K562 treated with DMSO at 1 percent for 4 hours (cell line): ENCODE data around the gene HIVEP3. TPM values are rescaled to one million over a fixed set of nuclear protein-coding genes. Genes with fewer than 3 reads are reported as not detected.

Experiments
- total RNA-seq: library from RNA; unstranded; fragments of 300-600 nt; gene quantifications from 2 replicates; pipeline ENCODE4 v1.2.3, GENCODE V29; 2022; ENCODE audit not compliant: insufficient read depth

HIVEP3 gene
- 0.27 and 1.9 TPM in 2 replicates for total RNA-seq

DNA sequence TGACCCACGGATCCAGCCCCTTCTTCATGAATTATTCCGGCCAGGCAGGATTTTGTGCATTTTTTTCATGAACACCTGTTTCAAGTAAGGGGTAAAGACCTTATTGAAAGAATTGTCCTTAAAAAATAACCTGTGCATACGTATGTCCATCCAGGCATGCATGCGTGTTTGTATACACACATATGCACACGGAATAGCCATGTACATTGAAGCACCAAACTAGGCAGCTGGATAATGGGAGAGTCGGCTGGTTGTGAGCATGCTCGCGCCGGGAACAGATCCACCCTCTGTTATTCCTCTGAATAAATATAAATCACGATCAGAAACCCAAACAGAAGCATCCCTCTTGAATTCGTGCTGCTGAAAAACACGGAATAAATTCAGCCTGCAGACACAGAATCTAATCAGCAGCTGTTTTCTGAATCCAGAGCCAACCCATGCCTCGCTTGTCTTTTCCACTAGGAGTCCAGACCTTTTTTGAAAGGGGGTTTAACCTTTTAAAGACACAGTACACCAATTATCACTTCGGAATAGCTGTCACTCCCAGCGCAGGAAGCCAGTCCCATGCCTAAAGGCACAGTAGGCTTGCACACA is at the start of gene HIVEP3:
TSS of gene HIVEP3 (minus strand) at position 473 of the 594 bp plus-strand sequence.

GRCh38 chr1:41484402-41485241 is 434.1 kb downstream of the HIVEP3 start, which contains the start of gene EDN2:
TSS of gene EDN2 (minus strand) at chr1:41484683. CDS start at chr1:41484601, 82 bp downstream.

Other genes with a start within 250 kb of the HIVEP3 start
- gene GUCA2B, start 234.5 kb upstream of the HIVEP3 start, total RNA-seq: not detected in 2 replicates
- not detected in 2 replicates for gene GUCA2A, start 245.8 kb upstream of the HIVEP3 start, total RNA-seq